ENCODE measurements around the gene PXDC1.

- TF ChIP-seq RAD21 (conservative IDR thresholded peaks at IDR 0.05) = no peak
- TF ChIP-seq POLR2AphosphoS5 (IDR thresholded peaks at IDR 0.05) = no peak
- TF ChIP-seq, protein P1, sequence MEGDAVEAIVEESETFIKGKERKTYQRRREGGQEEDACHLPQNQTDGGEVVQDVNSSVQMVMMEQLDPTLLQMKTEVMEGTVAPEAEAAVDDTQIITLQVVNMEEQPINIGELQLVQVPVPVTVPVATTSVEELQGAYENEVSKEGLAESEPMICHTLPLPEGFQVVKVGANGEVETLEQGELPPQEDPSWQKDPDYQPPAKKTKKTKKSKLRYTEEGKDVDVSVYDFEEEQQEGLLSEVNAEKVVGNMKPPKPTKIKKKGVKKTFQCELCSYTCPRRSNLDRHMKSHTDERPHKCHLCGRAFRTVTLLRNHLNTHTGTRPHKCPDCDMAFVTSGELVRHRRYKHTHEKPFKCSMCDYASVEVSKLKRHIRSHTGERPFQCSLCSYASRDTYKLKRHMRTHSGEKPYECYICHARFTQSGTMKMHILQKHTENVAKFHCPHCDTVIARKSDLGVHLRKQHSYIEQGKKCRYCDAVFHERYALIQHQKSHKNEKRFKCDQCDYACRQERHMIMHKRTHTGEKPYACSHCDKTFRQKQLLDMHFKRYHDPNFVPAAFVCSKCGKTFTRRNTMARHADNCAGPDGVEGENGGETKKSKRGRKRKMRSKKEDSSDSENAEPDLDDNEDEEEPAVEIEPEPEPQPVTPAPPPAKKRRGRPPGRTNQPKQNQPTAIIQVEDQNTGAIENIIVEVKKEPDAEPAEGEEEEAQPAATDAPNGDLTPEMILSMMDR (IDR thresholded peaks at IDR 0.05; ENCODE audit: poor library complexity, severe bottlenecking) = no peak
- no peak for TF ChIP-seq EZH2 (IDR thresholded peaks at IDR 0.05; ENCODE audit: borderline replicate concordance, insufficient read depth, low read length, poor library complexity, severe bottlenecking)
- no peak for TF ChIP-seq EP300 (conservative IDR thresholded peaks at IDR 0.05; ENCODE audit: poor library complexity, severe bottlenecking)
- no peak for TF ChIP-seq MXI1 (conservative IDR thresholded peaks at IDR 0.05; ENCODE audit: poor library complexity, severe bottlenecking)
- no peak for TF ChIP-seq SMC3 (conservative IDR thresholded peaks at IDR 0.05; ENCODE audit: poor library complexity)
Observed at GRCh38 chr6:3719462-3720308, 31.8 kb downstream of the PXDC1 start.

Data from neural cell (in vitro differentiated cells).